Suppressor macrophage (primary cell): ENCODE measurements around the gene ZNF439.
"Not testable (repeated sequence)": the region's sequence is repeated elsewhere in the genome, so short reads cannot be mapped to it uniquely, and the experiment has no call there.

Experiments used
- DNase-seq, 4 experiments: peaks; one replicate each; pipeline ENCODE4 v3.0.0-alpha.2; 2020 to 2022

Gene ZNF439

DNA sequence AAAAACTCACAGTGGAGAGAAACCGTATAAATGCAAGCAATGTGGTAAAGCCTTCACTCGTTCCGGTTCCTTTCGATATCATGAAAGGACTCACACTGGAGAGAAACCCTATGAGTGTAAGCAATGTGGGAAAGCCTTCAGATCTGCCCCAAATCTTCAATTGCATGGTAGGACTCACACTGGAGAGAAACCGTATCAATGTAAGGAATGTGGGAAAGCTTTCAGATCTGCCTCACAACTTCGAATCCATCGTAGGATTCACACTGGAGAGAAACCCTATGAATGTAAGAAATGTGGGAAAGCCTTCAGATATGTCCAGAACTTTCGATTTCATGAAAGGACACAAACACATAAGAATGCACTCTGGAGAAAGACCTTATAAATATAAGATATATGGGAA is 19.7 kb downstream of the ZNF439 start:
- no peak for DNase-seq

DNA sequence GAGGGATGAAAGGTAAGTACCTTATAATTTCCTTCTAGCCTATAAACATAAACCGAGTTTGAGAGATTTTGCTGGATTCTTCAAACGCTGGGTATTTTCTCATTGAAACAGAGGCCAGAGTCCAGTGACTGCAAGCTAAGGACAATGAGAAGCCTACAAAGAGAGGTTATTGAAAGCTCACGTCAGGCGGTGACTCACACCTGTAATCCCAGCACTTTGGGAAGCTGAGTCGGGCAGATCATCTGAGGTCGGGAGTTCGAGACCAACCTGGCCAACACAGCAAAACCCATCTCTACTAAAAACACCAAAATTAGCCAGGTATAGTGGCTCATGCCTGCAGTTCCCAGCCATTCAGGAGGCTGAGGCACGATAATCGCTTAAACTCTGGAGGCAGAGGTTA is 24.1 kb downstream of the ZNF439 start:
- no peak for DNase-seq

GRCh38 chr19:11873762-11874161 is 25.2 kb downstream of the ZNF439 start:
- DNase-seq = no peak

- peak in 3 of 4 experiments; percentile 18 to 51 (median 46) for DNase-seq
Measured at GRCh38 chr19:11879687-11880266, 31.3 kb downstream of the ZNF439 start.

DNA sequence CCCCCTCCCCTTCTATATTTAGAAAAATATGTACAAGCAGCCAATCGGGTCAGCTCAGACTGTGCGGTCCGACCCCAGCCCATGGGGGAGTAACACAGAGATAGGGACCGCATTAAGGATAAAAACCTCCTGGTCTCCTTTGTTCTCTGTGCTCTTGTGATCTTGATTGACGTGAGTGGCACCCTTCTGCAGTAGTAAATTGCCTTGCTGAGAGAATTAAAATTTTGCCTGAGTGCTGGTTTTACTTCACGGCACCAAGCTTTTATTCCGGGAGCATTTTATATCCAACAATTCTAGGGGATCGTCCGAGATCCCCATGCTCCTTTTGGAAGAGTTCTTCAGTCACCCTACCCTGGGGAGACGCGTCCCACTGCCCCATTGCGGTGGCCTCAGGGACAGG is 32.1 kb downstream of the ZNF439 start:
- no peak for DNase-seq

GRCh38 chr19:11881151-11881800 is 32.8 kb downstream of the ZNF439 start:
- peak; percentile 72 to 83 (median 80) for DNase-seq

DNA sequence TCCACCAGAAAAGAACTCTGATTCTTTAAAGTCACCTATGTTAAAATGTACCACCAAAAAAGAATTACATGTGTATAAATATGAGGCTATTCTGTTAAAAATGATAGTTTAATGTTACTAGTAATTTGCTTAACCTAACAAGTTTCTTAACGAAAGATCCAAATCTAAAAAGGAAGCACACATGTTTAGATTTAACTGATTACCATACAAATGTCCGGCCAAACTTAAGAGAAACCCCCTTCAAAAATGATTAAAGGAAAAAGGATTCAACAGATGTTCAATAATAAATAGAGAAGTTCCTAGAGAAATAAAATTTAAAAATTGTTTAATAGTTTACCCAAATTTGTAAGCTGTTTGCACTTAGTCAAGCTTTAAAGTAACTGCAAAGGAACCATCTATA is 34.1 kb downstream of the ZNF439 start:
- no peak for DNase-seq

DNA sequence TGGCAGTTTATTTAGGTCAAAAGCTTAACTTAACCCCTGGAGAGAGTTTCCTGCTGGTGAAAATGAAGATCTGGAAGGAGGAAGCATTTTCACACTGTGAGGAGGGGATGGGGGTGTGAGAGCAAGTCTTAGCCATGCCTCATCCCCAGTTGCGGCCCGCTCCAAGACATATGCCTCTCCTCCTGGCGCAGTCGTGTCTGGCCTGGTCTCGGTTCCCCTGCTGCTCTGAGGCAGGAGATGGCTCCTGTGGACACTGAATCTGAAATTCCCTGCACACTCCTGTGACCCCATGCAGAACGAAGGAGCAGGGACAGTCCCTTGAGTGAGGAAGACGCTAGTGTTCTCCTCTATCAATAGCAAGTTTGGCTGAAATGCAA is 38.7 kb downstream of the ZNF439 start:
- peak in 3 of 4 experiments; percentile 1 to 13 (median 5) for DNase-seq

GRCh38 chr19:11887611-11888531 is 39.3 kb downstream of the ZNF439 start, which contains the start of gene ZNF69:
TSS of gene ZNF69 (plus strand) at chr19:11887782. CDS start at chr19:11887924, 142 bp downstream.
- peak; percentile 59 to 84 (median 70) for DNase-seq

GRCh38 chr19:11889901-11890300 is 41.4 kb downstream of the ZNF439 start:
- DNase-seq = not testable (repeated sequence)

GRCh38 chr19:11890634-11891033 is 42.1 kb downstream of the ZNF439 start:
- DNase-seq = no peak

GRCh38 chr19:11894851-11895250 is 46.3 kb downstream of the ZNF439 start:
- no peak for DNase-seq

DNA sequence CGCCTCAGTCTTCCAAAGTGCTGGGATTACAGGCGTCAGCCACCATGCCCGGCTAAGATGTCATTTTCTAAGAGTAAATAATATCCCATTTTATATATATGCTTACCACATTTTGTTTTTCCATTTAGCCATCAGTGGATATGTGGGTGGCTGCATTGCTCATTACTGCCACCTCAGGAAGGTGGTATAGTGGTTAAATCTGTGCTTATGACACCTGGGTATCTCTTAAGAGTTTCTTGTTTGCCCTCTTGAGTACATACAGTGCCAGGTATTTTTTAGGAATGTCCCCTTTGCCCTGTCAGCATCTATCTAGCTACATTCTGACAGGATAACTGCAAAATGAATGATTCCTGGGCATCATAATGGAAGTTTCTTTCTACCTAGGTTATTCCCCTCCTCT is 53.7 kb downstream of the ZNF439 start:
- DNase-seq = no peak

DNA sequence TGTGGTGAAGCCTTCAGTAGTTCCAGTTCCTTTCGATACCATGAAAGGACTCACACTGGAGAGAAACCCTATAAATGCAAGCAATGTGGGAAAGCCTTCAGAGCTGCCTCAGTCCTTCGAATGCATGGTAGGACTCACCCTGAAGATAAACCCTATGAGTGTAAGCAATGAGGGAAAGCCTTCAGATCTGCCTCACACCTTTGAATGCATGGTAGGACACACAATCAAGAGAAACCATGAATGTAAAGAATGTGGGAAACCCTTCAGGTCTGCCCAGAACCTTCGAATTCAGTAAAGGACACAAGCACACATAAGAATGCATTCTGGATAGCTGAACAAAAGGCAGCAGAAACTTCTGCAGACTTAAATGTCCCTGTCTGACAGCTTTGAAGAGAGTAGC is 57.4 kb downstream of the ZNF439 start:
- no peak for DNase-seq

GRCh38 chr19:11911937-11912336 is 63.4 kb downstream of the ZNF439 start:
- not testable (repeated sequence) for DNase-seq

DNA sequence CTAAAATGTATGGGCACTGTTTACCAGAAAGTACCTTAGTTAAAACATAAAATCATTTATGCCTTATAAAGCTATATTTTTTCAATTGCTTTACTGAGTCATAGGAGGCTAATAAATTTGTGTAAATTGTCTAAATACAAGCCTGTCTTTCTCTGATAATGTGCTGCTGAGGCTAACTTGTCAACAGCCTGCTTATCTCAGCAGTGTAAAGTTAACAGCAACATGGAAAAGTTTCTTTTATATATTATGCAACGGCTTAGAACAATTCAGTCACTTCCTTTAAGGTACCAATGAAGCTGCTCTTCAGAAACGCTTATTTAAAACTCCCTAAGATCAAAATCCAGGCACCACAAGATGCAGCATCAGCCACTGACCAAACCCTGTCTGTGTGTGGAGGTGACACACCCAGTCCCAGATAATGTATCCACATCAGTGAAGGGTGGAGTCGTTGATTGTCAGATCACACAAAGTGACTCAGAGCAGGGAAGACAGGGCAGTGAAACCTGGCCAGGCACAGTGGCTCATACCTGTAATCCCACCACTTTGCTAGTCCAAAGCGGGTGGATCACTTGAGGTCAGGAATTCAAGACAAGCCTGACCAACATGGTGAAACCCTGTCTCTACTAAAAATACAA is 66.0 kb downstream of the ZNF439 start:
- not testable (repeated sequence) for DNase-seq
